Activated T-cell treated with anti-CD3 and anti-CD28 coated beads, Interleukin-2, amount 50 U/mL, for 72 hours (primary cell): ENCODE measurements around the gene CPNE8. TPM values are rescaled to one million over a fixed set of nuclear protein-coding genes. Genes with fewer than 3 reads are reported as not detected.

ENCODE experiments used
- ATAC-seq, 2 donors: fragments of 150-1000 bp; cut with Tn5 transposase; replicated peaks in 1 of 2; 2 replicates each; pipeline ENCODE4 v1.10.0; 2021; ENCODE audit warnings: moderate library complexity in 2 of 2, mild to moderate bottlenecking in 1 of 2
- DNase-seq, 2 donors: peaks; one replicate each; pipeline ENCODE4 v3.0.0; 2021 to 2022; ENCODE audit warnings: mixed read lengths in 1 of 2
- H3K27ac Mint-ChIP-seq: one replicate; pipeline ENCODE4 v1.8.0; 2022; ENCODE audit warnings: mild to moderate bottlenecking, moderate library complexity, mixed read lengths
- H3K27me3 Mint-ChIP-seq: one replicate; pipeline ENCODE4 v1.8.0; 2022; ENCODE audit warnings: low read depth, mixed read lengths
- H3K36me3 Mint-ChIP-seq, 2 donors: one replicate each; pipeline ENCODE4 v1.8.0; 2022; ENCODE audit warnings: mixed read lengths in 2 of 2, mild to moderate bottlenecking in 1 of 2; ENCODE audit not compliant: insufficient read depth in 2 of 2
- H3K4me1 Mint-ChIP-seq: one replicate; pipeline ENCODE4 v1.8.0; 2022; ENCODE audit warnings: low read depth, mixed read lengths
- H3K4me3 Mint-ChIP-seq, 2 donors: one replicate each; pipeline ENCODE4 v1.8.0; 2022; ENCODE audit warnings: mild to moderate bottlenecking in 2 of 2, mixed read lengths in 2 of 2, moderate library complexity in 2 of 2
- H3K9me3 Mint-ChIP-seq, 2 donors: one replicate each; pipeline ENCODE4 v1.8.0; 2022; ENCODE audit warnings: mixed read lengths in 2 of 2
- total RNA-seq, 2 donors: library from RNA; stranded (reverse); gene quantifications; one replicate each; pipeline ENCODE4 v1.2.3, GENCODE V29; 2022

CPNE8 gene
- total RNA-seq, 2 donors from 2014 or later = 3.1 to 3.5 TPM

- Mint-ChIP-seq H3K4me3 (no peak overlapping the region), H3K4me1 (no peaks in the 10 kb centered on the region), H3K27ac (no peak overlapping the region), H3K27me3 (no peaks in the 10 kb centered on the region), H3K36me3 (no peaks in the 10 kb centered on the region), H3K9me3 (peaks cover 2 to 3% of the 10 kb centered on the region in 2 donors)
- no peak for ATAC-seq
- no peak for DNase-seq
These were observed 58.1 kb downstream of the CPNE8 start for GRCh38 chr12:38847247-38847646.

DNA sequence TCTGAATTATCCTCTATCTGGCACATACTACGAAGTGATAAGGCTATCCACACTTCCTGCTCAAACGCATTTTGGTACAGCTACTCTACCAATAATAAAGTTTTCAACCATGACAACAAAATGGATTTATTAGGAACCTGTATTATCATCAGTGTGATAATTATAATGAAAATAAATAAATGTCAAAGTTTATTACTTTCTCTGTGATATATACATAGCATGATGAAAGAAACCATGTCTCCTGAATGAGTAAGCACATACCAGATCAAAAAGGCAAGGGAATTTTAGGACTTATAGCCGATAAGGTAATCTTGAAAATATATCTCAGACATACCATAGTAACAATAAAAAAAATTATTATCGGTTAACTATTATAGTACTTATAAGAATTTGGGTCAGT is 61.1 kb downstream of the CPNE8 start:
- Mint-ChIP-seq H3K4me3 (no peak overlapping the region), H3K4me1 (no peaks in the 10 kb centered on the region), H3K27me3 (no peaks in the 10 kb centered on the region), H3K27ac (no peak overlapping the region), H3K36me3 (no peaks in the 10 kb centered on the region), H3K9me3 (no peaks in the 10 kb centered on the region)
- DNase-seq (no peak), ATAC-seq (no peak)

- no peaks in the 10 kb centered on the region for H3K36me3 Mint-ChIP-seq
- ATAC-seq = no peak
- no peaks in the 10 kb centered on the region for H3K27me3 Mint-ChIP-seq
- H3K4me3 Mint-ChIP-seq = no peak overlapping the region
- peaks cover 0 to 4% of the 10 kb centered on the region in 2 donors for H3K9me3 Mint-ChIP-seq
- DNase-seq = no peak
- no peak overlapping the region for H3K27ac Mint-ChIP-seq
- H3K4me1 Mint-ChIP-seq = no peaks in the 10 kb centered on the region
These were observed 67.1 kb downstream of the CPNE8 start for GRCh38 chr12:38838056-38838850.

- H3K27me3 Mint-ChIP-seq = no peaks in the 10 kb centered on the region
- H3K4me3 Mint-ChIP-seq = no peak overlapping the region
- H3K27ac Mint-ChIP-seq = no peak overlapping the region
- DNase-seq = no peak
- no peak for ATAC-seq
- H3K4me1 Mint-ChIP-seq = no peaks in the 10 kb centered on the region
- peaks cover 0 to 1% of the 10 kb centered on the region in 2 donors for H3K36me3 Mint-ChIP-seq
- peaks cover 0 to 4% of the 10 kb centered on the region in 2 donors for H3K9me3 Mint-ChIP-seq
These were observed 73.7 kb downstream of the CPNE8 start for GRCh38 chr12:38831715-38832114.

DNA sequence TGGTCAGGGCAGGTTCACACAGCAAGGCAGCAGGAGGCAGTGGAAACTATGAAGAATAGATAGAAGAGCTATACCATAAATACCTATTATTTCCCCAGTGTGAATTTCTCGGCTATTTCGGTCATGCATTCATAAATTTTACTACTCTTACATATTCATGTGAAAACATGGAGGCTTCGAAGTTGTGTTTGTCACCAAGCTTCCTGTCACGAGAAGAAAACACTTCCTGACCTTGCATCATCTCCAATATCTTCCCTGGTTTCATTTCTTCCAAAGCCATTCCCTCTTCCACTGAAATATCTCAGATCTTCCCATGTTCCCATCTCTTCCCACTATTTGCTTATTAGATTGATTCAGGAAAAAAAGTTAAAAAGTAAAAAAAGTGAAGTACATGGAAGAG is 80.4 kb downstream of the CPNE8 start:
- no peak overlapping the region for H3K4me3 Mint-ChIP-seq
- H3K9me3 Mint-ChIP-seq = peaks cover 0 to 2% of the 10 kb centered on the region in 2 donors
- no peaks in the 10 kb centered on the region for H3K4me1 Mint-ChIP-seq
- H3K27ac Mint-ChIP-seq = no peak overlapping the region
- H3K36me3 Mint-ChIP-seq = no peaks in the 10 kb centered on the region
- H3K27me3 Mint-ChIP-seq = no peaks in the 10 kb centered on the region
- DNase-seq (no peak), ATAC-seq (no peak)

DNA sequence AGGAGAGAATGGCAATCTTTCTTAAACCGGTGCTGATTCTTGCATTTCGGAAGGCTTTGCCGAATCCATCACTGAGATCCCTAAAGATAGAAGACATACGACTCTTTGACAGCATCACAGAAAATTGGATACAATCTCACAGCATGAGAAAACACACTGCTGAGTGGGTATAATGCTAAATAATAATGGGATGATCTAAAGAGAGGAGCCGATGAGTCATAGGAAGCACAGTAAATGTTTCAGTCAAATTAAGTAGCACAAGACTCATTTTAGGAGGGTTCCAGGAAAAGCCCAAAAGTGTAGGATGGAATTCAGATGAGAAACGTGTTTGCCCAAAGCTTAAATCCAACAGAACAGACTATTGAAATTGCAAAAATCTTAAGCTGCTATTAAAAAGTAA is 81.7 kb downstream of the CPNE8 start:
- H3K4me3 Mint-ChIP-seq = no peak overlapping the region
- no peaks in the 10 kb centered on the region for H3K36me3 Mint-ChIP-seq
- no peak for DNase-seq
- no peak for ATAC-seq
- no peaks in the 10 kb centered on the region for H3K27me3 Mint-ChIP-seq
- H3K27ac Mint-ChIP-seq = no peak overlapping the region
- H3K9me3 Mint-ChIP-seq = peaks cover 0 to 2% of the 10 kb centered on the region in 2 donors
- no peaks in the 10 kb centered on the region for H3K4me1 Mint-ChIP-seq

DNA sequence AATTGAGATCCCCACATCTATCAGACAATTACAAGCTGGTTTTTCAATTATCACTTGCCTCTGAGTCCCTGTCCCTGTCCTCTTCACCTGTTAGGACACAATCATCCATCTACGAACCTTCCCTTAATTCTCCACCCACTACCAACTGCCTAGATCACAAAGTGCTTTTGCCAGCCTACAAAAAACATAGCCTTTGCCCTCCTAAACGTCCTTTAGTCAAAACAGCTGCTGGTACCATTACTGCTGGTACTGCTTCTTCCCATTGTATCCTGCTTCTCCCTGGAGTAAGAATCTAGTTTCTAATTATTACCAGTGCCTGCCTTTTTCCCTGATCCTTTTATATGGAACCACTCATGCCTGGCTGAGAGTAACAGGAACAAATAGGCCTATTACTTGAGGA is 82.1 kb downstream of the CPNE8 start:
- no peaks in the 10 kb centered on the region for H3K4me1 Mint-ChIP-seq
- H3K27ac Mint-ChIP-seq = no peak overlapping the region
- H3K9me3 Mint-ChIP-seq = peaks cover under 1 to 2% of the 10 kb centered on the region in 2 donors
- no peaks in the 10 kb centered on the region for H3K36me3 Mint-ChIP-seq
- H3K27me3 Mint-ChIP-seq = no peaks in the 10 kb centered on the region
- no peak for DNase-seq
- no peak overlapping the region for H3K4me3 Mint-ChIP-seq
- no peak for ATAC-seq

DNA sequence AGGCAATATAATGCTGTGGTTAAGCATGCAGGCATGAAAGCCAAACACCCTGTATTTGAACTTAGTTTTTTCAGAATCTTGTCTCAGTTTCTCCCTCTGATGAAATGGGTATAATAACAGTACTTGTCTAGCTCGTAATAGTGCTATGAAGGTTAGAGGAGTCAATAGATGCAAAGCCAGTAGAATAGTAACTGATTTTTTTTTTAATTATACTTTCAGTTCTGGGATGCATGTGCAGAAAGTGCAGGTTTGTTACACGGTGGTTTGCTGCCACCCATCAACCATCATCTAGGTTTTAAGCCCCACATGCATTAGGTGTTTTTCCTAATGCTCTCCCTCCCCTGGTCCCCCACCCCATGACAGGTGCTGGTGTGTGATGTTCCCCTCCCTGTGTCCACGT is 87.4 kb downstream of the CPNE8 start:
- Mint-ChIP-seq H3K27me3 (no peaks in the 10 kb centered on the region), H3K9me3 (peaks cover 2 to 5% of the 10 kb centered on the region in 2 donors), H3K36me3 (peaks cover 3% of the 10 kb centered on the region in 2 donors), H3K4me1 (no peaks in the 10 kb centered on the region), H3K27ac (no peak overlapping the region), H3K4me3 (no peak overlapping the region)
- DNase-seq (no peak), ATAC-seq (no peak)

GRCh38 chr12:38813923-38814322 is 91.5 kb downstream of the CPNE8 start:
- H3K27ac Mint-ChIP-seq = no peak overlapping the region
- H3K4me1 Mint-ChIP-seq = no peaks in the 10 kb centered on the region
- no peak for DNase-seq
- peaks cover 13 to 14% of the 10 kb centered on the region in 2 donors for H3K9me3 Mint-ChIP-seq
- H3K4me3 Mint-ChIP-seq = no peak overlapping the region
- H3K27me3 Mint-ChIP-seq = no peaks in the 10 kb centered on the region
- ATAC-seq = no peak
- peaks cover 5 to 7% of the 10 kb centered on the region in 2 donors for H3K36me3 Mint-ChIP-seq

- Mint-ChIP-seq H3K4me3 (no peak overlapping the region), H3K9me3 (peaks cover 13% of the 10 kb centered on the region in 2 donors), H3K36me3 (peaks cover 5 to 7% of the 10 kb centered on the region in 2 donors), H3K4me1 (no peaks in the 10 kb centered on the region), H3K27me3 (no peaks in the 10 kb centered on the region), H3K27ac (no peak overlapping the region)
- no peak for ATAC-seq
- DNase-seq = no peak
These were observed 93.5 kb downstream of the CPNE8 start for GRCh38 chr12:38811814-38812356.

DNA sequence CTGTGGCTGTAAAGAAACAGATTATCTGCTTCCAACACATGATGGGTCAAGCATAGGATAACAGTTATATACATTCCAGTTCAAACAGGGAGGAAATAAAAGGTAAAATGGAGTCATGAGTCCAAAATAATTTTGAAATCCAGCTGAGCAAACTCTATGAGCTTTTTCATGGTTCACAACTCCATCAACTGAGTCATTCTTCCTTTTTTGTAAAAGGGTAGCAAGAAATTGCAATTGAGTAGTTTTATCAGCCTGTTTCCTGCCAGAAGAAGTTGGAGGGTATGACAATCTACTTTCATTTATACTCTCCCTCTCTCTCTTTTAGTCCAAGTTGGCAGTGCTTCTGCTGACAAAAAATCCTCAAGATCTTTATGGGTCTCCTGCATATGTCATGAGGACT is 95.6 kb downstream of the CPNE8 start:
- no peak for DNase-seq
- ATAC-seq = peak in 1 of 2 donors; percentile 17
- H3K4me3 Mint-ChIP-seq = no peak overlapping the region
- no peaks in the 10 kb centered on the region for H3K4me1 Mint-ChIP-seq
- peaks cover 5 to 7% of the 10 kb centered on the region in 2 donors for H3K36me3 Mint-ChIP-seq
- H3K9me3 Mint-ChIP-seq = peaks cover 13% of the 10 kb centered on the region in 2 donors
- no peak overlapping the region for H3K27ac Mint-ChIP-seq
- no peaks in the 10 kb centered on the region for H3K27me3 Mint-ChIP-seq

- peaks cover 3 to 14% of the 10 kb centered on the region in 2 donors for H3K36me3 Mint-ChIP-seq
- DNase-seq (no peak), ATAC-seq (no peak)
- peaks cover 20 to 23% of the 10 kb centered on the region in 2 donors for H3K9me3 Mint-ChIP-seq
- H3K27ac Mint-ChIP-seq = no peak overlapping the region
- H3K4me1 Mint-ChIP-seq = no peaks in the 10 kb centered on the region
- no peak overlapping the region for H3K4me3 Mint-ChIP-seq
- H3K27me3 Mint-ChIP-seq = no peaks in the 10 kb centered on the region
These were observed 117.3 kb downstream of the CPNE8 start for GRCh38 chr12:38788106-38788505.

DNA sequence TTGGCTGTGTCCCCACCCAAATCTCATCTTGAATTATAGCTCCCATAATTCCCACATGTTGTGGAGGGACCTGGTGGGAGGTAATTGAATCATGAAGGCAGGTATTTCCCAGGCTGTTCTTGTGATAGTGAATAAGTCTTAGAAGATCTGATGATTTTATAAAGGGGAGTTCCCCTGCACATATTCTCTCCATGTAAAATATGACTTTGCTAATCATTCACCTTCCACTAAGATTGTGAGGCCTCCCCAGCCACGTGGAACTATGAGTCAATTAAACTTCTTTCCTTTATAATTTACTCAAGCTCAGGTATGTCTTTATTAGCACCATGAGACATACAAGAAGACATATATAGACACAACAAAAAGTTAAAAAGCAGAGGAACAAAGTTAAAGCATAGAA is 120.0 kb downstream of the CPNE8 start:
- Mint-ChIP-seq H3K4me3 (no peak overlapping the region), H3K36me3 (peaks cover 3 to 16% of the 10 kb centered on the region in 2 donors), H3K27me3 (no peaks in the 10 kb centered on the region), H3K9me3 (peaks cover 16 to 18% of the 10 kb centered on the region in 2 donors), H3K4me1 (no peaks in the 10 kb centered on the region), H3K27ac (no peak overlapping the region)
- no peak for ATAC-seq
- no peak for DNase-seq

GRCh38 chr12:38783304-38783703 is 122.1 kb downstream of the CPNE8 start:
- peaks cover 5 to 16% of the 10 kb centered on the region in 2 donors for H3K36me3 Mint-ChIP-seq
- no peaks in the 10 kb centered on the region for H3K4me1 Mint-ChIP-seq
- H3K9me3 Mint-ChIP-seq = peaks cover 16 to 18% of the 10 kb centered on the region in 2 donors
- no peak overlapping the region for H3K27ac Mint-ChIP-seq
- DNase-seq (no peak), ATAC-seq (no peak)
- no peaks in the 10 kb centered on the region for H3K27me3 Mint-ChIP-seq
- H3K4me3 Mint-ChIP-seq = no peak overlapping the region
